KG1 (cell line): ENCODE results near the gene CORT.
A peak's percentile ranks its signal among the peaks of the same experiment; 100 is the strongest.
"Not testable (repeated sequence)": the region's sequence is repeated elsewhere in the genome, so short reads cannot be mapped to it uniquely, and the experiment has no call there.

Source experiments
- DNase-seq: peaks from one replicate; lab custom pipeline; 2025; lab: John Stamatoyannopoulos, UW

The CORT gene, protein sequence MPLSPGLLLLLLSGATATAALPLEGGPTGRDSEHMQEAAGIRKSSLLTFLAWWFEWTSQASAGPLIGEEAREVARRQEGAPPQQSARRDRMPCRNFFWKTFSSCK

DNA sequence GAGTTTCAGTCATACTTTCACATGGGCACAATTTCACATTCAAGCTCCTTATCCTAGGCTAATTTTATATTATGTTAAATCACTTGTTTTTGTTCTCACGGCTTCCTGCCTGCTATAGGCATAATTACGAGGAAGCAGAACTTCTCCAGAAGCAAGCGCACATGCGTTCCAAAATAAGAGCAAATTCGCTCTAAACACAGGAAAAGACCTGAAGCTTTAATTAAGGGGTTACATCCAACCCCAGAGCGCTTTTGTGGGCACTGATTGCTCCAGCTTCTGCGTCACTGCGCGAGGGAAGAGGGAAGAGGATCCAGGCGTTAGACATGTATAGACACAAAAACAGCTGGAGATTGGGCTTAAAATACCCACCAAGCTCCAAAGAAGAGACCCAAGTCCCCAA, at the start of gene CORT:
Gene CORT, plus strand, starts transcription at position 281 of the 400 bp plus-strand sequence. CDS start 193 bp downstream, outside the sequence.
- DNase-seq: no peak

DNA sequence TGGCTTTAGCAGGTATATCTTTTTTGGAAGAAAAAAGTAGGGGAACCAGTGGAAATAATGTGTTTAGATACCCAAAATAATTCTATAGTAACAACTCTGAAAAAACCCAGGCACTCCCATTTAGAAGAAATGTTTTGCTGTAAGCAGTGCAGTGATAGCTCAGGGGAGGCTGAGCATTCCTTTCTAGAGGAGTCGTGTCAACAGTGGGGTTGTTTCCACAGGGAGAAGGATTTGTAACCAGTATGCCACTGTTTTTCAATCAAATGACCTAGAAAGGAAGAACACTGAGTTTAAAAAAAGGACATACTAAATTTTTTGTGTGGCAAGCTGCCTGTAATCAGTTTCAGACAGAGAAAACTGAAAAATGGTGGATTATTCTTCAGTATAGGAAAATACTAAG, 48.5 kb upstream of the CORT start:
- no peak for DNase-seq

DNA sequence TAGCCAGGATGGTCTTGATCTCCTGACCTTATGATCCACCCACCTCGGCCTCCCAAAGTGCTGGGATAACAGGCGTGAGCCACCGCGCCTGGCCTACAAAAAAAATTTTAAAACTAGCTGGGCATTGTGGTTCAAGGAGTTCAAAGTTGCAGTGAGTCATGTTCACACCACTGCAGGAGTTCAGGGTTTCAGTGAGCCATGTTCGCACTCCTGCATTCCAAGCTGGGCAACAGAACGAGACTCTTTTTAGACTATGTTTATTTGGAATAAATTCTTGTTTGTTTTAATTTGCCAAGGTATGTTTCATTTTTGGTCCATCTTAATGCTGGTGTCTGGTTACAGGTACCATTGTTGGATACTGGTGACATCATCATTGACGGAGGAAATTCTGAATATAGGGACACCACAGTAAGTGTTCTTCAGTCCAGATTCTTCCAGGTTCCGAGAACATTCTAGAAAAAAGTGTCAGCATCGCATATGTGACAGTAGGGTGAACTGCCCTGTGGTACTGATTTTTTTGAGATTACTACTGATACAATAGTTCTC, 47.0 kb upstream of the CORT start:
- DNase-seq: no peak

DNA sequence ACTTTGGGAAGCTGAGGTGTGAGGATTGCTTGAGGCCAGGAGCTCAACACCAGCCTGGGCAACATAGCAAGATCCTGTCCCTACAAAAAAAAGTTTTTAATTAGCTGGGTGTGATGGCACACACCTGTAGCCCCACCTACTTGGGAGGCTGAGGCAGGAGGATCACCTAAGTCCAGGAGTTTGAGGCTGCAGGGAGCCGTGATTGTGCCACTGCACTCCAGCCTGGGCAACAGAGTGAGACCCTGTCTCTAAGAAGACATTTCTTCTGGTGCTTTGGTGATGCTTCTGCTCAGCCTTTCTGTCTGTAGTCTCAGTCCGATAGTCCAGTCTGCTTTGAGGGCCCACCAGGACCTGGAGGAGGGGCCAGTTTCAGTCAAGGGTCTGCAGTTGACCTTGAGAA, 42.6 kb upstream of the CORT start:
- DNase-seq: no peak

DNA sequence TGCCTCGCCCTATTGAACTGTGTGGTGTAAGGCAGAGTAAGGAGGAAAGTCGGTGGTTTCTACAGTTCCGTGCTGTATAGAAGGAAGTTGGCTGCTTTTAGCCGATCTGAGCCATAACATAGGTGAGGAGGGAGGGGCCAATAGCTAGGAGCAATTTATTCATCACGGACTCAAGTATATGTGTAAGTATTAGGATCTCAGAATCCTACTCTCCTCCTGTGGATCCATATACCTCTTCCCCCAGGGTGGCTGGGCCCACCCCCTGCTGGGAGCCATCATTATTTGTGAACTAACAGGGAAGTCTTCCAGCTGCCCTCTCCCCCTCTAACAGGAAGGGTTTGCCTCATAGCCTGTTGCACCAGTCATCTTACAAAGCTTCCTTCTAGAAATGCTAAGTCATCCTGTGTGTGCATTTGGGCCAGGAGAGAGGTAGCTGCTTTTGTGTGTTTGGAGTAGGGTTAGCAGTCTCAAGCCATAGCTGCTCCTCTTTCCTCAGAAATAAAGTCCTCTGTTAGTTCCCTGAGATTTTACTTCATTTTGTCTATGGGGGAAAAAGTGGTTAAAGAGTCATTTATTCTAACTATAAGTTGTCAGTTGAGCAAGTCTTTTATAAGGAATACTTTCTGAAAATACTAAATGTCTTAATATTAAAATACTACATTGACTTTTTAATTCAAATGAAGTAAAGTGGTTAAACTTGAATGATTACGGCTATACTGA, 34.5 kb upstream of the CORT start:
- peak; percentile 93 for DNase-seq

DNA sequence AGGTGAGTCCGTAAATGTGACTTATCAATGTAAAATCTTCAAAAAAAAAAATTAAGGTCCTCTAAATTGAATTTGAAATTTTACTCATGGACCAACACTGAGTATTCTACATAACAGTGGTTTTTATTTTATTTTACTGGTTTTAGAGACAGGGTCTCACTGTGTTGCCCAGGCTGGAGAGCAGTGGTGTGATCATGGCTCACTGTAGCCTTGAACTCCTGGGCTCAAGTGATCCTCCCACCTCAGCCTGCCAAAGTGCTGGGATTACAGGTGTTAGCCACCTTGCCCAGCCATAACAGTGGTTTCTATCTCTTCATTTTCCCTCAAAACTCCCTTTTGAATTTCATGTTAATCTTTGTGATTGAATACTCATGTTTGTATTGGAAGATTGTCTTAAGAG, 33.9 kb upstream of the CORT start:
- not testable (repeated sequence) for DNase-seq

DNA sequence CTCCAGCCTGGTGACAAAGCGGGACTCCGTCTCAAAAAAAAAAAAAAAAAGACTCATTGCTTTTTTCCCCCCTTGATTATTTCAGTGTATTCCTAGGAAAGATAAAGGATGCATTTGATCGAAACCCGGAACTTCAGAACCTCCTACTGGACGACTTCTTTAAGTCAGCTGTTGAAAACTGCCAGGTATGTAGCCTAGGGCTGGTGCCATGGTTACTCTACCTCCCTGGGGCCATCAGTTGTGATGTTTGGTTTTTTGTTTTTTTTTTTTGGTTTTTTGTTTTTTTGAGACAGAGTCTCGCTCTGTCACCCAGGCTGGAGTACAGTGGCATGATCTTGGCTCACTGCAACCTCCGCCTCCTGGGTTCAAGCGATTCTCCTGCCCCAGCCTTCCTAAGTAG, 31.1 kb upstream of the CORT start:
- DNase-seq: not testable (repeated sequence)

DNA sequence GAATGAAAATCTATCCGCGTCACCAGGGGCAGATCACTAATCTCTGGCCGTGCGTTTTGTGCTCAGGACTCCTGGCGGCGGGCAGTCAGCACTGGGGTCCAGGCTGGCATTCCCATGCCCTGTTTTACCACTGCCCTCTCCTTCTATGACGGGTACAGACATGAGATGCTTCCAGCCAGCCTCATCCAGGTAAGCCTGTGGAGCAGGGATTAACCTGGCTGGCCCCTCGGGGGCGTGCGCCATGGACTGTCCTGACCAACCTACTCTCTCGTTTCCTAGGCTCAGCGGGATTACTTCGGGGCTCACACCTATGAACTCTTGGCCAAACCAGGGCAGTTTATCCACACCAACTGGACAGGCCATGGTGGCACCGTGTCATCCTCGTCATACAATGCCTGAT, 30.5 kb upstream of the CORT start:
- DNase-seq: no peak

DNA sequence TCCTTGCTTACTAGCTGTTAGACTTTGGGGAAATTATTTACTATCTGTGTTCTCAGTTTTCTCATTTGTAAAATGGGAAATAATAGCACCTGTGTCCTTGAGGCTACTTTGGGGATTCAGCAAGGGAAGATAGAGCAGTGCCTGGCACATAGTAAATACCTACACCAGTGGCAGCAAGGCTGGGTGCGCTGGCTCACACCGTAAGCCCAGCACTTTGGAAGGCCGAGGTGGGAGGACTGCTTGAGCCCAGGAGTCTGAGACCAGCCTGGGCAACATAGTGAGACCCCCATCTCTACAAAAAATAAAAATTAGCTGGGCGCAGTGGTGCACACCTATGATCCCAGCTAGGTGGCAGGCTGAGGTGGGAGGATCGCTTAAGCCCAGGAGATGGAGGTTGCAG, 28.2 kb upstream of the CORT start:
- no peak for DNase-seq

DNA sequence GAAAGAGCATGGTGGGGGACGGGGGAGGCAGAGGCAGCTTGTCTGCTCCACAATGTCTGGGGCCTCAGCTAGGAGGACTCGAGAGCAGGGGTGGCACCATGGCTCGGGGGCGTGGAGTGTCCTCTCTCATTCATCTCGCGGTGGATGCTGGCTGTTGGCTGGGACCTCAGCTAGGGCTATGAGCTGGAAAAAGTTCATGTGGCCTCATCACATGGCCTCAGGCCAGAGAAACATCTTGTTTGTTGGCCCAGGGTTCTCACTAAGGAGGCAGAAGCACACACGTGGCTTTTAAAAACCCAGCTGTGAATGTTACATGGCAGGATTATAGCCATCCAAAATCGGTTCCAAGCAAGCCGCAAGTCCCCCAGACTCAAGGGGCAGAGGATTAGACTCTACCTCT, 25.8 kb upstream of the CORT start:
- no peak for DNase-seq

DNA sequence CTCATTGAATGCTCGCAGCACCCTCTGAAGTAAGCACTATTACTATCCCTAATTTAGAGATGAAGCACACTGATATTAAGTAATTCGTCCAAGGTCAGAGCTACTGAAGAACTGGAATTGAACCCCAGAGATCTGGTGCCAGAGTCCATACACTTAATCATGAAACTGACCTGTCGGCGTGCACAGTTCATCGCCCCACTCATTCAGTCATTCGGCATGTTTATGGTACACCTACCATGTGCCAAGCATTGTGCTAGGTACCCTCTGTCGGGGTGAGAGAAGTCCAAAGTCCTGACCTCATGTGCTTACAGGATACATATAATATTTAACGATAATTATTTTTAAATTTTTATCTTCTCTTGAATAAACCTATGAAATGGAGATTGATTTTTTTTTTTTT, 25.2 kb upstream of the CORT start:
- DNase-seq: no peak

DNA sequence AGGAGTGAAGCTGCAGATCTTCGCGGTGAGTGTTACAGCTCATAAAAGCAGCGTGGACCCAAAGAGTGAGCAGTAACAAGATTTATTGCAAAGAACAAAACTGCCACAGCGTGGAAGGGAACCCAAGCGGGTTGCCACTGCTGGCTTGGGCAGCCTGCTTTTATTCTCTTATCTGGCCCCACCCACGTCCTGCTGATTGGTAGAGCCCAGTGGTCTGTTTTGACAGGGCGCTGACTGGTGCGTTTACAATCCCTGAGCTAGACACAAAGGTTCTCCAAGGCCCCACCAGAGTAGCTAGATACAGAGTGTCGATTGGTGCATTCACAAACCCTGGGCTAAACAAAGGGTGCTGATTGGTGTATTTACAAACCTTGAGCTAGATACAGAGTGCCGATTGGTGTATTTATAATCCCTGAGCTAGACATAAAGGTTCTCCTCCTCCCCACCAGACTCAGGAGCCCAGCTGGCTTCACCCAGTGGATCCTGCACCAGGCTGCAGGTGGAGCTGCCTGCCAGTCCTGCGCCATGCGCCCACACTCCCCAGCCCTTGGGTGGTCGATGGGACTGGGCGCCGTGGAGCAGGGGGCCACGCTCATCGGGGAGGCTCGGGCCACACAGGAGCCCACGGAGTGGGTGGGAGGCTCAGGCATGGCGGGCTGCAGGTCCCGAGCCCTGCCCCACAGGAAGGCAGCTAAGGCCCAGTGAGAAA, 23.9 kb upstream of the CORT start:
- not testable (repeated sequence) for DNase-seq

DNA sequence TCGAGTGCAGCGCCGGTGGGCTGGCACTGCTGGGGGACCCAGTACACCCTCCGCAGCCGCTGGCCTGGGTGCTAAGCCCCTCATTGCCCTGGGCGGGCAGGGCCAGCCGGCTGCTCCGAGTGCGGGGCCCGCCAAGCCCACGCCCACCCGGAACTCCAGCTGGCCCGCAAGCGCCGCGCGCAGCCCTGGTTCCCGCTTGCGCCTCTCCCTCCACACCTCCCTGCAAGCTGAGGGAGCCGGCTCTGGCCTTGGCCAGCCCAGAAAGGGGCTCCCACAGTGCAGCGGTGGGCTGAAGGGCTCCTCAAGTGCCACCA, 23.3 kb upstream of the CORT start:
- DNase-seq: not testable (repeated sequence)

DNA sequence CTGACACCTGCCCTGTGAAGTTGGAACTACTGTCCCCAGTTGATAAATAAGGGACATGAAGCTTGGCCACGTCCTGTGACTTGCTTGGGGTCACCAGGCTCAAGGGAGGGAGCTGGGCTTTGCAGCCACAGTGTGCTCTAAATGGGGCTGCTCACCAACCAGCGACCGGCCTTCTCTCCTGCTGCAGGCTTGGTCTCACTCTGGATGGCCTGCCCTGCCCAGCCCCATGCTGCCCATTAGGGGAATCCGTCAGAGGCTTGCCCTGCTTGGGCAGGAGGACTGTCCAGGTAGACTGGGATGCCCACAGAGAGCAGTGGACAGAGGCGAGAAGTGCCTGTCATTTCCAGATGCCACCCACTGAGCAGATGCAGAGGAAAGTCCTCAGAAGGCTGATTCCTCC, 20.8 kb upstream of the CORT start:
- DNase-seq: no peak

DNA sequence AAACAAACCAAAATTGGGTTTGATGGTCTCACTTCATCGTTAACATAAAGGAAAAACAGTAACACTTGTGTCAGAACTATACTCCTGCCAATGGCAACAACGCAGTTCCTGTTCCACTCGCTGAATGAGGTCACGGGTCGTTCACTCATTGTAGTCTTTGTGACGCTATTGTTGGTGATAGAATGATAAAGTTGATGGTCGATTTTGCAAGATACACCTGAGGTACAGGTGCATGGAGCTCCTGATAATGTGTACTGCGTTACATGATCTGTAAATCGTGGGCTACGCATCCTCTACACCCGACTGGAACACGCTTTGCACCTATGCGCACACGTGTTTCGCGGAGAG, 20.0 kb upstream of the CORT start:
- DNase-seq: no peak

DNA sequence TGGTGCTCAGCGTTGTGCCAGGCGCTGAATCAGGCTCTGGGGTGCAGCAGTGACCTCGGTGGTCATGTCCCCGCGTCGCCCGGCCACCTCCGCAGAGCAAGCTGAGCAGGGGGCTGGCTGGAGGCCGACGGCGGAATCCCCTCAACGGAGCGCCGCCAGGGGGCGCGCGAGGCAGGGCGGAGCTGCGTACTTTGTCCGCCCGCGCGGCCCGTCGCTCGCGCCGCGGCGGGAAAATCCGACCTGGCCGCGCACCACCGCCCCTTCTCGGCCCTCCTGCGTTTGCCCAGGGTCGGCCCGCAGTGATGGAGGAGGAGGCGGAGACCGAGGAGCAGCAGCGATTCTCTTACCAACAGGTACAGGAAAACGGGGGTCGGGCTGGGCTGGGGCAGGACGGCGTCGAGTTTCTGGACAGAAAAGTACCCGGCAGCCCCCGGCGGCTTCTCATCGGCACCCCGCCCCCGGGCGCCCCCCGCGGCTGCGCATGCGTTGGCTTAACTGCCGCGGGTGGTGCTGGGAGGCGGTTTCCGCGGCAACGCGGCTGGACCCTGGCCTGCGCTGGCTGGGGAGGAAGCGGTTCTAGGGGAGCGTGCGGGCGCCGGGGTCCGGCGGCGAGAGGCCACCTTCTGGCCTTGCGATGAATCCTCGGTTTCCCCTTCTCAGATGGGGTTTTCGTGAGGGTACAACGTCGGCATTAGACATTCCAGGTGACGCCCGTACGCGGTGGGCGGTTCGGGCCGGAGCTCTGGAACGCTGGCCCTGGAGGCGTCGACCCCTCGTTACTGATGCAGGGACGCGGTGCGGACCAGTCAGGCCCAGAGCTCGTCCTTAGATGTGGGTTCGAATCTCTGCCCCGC, 19.4 kb upstream of the CORT start, which contains the start of gene CENPS:
Gene CENPS, plus strand, starts transcription at position 218 of the 854 bp plus-strand sequence. Its CDS starts 85 bp downstream, at position 303.
- peak; percentile 77 for DNase-seq

DNA sequence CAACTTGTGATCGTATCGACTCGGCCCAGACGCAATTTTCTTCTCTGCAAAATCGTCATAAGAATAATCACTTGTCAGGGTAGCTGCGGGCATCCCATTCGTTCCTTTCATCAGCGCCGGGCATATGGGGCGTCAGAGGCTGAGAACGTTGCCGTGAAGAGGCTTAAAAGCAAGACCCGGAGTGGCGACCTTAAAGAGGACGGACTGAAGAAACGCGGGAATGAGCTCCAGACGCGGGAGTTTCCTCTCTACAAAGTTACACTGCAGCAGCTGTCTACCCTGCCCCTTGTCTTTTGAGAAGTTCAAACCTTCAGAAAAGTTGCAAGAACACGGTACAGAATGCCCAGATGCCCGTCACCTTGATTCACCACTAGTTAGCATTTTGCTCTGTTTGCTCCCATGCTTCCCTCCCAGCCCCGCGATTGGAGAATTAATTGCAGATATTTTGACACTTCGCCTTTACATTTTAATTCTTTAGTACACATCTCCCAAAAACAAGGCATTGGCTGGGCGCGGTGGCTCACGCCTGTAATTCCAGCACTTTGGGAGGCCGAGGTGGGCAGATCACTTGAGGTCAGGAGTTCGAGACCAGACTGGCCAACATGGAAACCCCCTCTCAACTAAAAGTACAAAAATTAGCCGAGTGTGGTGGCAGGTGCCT, 18.6 kb upstream of the CORT start:
- peak; percentile 28 for DNase-seq

DNA sequence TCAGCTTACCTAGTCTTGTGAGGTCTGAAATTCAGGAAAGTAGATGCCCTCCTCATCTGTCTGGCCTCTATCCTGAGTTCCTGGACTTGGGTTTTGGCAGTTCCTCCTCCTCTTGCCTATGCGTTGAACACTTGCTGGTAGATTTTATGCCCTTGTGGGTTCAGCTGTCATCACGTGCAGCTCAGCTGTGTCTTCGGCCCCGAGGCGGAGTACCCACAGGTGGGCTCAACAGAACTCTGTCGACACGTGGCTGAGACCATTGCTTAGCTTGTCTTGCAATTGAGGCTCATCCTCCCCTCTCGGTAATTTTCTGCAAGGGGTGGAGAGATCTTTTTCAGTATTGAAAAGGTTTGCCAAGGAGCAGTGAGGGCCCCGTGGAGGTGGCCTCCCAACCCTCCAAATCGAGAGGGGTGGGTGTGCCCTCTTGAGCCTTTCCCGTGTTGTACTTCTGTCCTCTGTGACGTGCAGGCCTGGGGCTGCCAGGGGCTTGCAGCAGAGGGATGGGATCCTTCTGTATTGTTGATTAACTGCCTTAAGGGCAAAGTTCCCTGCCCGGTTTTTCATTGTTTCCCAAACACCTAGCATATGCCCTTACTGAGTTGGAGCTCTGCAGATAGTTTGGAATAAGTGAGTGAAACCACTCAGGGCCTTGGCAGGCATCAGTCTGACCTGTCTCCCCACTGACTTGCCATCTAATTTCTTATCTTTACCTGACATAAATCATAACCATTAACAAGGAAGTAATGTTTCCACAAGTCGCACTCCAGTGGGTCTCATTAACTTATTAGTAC, 16.7 kb upstream of the CORT start:
- DNase-seq: no peak

DNA sequence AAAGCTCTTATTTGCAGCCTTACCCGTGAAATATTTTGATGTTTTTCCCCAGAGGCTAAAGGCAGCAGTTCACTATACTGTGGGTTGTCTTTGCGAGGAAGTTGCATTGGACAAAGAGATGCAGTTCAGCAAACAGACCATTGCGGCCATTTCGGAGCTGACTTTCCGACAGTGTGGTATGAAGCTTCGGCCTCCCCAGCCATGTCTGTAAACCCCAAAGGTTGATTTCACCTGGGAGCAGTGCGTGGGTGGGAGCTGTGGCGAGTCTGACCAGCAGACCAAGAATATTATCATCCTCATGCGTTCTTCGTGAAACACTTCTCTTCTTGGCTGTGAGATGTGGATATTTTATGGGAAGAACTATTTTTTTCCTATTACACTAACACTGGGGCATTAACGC, 16.0 kb upstream of the CORT start:
- no peak for DNase-seq

DNA sequence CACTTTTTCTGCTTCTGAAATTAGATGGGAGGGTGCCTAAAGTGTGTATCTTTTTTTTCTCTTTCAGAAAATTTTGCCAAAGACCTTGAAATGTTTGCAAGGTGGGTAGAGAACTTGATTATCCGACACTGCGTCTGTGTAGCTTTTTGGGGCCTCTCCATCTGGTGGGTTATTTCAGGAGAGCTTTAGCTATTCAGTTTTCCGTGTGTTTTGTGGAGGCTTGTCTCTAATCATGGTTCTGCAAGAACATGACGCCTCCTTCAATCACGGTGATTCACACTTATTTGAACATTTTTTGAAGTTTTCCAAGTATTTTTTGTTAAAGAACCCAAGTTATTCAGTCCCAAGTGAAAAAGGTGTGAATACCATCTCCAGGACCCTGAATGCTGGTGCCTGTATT, 15.2 kb upstream of the CORT start:
- no peak for DNase-seq

DNA sequence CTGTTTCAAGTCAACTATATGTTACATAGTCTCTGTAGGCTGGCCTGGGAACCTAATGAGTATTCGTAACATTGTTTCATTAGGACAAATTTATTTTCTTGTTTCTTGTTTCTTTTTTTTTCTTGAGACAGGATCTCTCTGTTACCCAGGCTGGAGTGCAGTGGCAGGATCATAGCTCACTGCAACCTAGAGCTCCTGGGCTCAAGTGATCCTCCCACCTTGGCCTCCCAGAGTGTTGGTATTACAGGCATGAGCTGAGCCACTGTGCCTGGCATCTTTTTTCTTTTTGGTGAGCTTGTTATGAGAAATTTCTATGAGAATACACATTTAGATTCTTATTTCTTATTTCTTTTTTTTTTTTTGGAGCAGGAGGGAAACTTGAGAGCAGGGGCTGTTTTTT, 12.8 kb upstream of the CORT start:
- DNase-seq: no peak
